ENCODE results near the gene IMMP2L. TPM values are rescaled to one million over a fixed set of nuclear protein-coding genes. Genes with fewer than 3 reads are reported as not detected.
"Not testable (repeated sequence)": the region's sequence is repeated elsewhere in the genome, so short reads cannot be mapped to it uniquely, and the experiment has no call there.

The IMMP2L gene
- total RNA-seq, 1 donor from 2014 or later: 32.0 TPM

DNA sequence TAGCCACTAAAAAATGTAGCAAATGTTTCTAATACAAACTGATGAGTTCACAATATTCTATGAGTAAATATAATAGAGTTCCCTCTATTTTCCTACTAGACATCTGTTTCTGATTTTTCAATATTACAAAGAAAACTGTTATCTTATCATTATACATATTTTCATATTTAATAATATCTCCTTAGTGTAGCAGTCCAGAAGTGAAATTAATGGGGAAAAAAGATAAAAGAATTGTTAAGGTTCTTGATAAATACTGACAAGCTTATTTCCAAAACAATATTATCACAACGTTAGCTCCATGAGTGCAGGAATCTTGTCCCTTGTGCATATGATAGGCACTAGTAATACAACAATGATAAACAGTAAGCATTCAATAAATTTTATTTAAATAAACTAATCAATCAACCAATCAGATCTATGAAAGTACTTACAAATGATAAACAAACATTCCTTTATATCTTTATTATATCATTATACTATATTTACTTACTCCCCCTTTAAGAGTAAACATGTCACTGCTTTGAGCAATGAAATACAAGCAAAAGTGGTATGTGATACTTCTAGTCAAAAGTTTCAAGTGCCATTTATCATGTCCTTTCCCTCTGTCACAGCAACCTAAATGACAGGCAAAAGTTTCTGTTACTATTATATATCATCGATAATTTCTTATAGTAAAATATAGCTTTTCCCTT is 103.1 kb downstream of the IMMP2L start:
- DNase-seq: no peak

DNA sequence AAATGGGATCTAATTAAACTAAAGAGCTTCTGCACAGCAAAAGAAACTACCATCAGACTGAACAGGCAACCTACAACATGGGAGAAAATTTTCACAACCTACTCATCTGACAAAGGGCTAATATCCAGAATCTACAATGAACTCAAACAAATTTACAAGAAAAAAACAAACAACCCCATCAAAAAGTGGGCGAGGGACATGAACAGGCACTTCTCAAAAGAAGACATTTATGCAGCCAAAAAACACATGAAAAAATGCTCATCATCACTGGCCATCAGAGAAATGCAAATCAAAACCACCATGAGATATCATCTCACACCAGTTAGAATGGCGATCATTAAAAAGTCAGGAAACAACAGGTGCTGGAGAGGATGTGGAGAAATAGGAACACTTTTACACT is 111.6 kb downstream of the IMMP2L start:
- DNase-seq: not testable (repeated sequence)

DNA sequence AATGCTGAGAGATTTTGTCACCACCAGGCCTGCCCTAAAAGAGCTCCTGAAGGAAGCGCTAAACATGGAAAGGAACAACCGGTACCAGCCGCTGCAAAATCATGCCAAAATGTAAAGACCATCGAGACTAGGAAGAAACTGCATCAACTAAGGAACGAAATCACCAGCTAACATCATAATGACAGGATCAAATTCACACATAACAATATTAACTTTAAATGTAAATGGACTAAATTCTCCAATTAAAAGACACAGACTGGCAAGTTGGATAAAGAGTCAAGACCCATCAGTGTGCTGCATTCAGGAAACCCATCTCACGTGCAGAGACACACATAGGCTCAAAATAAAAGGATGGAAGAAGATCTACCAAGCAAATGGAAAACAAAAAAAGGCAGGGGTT is 114.8 kb downstream of the IMMP2L start:
- DNase-seq: not testable (repeated sequence)

DNA sequence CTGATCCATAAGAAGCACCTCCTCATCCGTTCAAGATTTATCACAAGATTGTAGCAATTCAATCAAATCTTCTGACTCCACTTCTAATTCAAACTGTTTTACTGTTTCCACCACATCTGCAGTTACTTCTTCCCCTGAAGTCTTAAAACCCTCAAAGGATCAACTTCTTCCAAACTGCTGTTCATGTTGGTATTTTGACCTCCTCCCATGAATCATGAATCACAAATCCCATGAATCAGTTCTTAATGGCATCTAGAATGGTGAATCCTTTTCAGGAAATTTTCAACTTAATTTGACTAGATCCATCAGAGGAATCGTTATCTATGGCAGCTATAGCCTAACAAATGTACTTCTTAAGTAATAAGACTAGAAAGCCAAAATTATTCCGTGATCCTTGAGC is 122.3 kb downstream of the IMMP2L start:
- DNase-seq: no peak

DNA sequence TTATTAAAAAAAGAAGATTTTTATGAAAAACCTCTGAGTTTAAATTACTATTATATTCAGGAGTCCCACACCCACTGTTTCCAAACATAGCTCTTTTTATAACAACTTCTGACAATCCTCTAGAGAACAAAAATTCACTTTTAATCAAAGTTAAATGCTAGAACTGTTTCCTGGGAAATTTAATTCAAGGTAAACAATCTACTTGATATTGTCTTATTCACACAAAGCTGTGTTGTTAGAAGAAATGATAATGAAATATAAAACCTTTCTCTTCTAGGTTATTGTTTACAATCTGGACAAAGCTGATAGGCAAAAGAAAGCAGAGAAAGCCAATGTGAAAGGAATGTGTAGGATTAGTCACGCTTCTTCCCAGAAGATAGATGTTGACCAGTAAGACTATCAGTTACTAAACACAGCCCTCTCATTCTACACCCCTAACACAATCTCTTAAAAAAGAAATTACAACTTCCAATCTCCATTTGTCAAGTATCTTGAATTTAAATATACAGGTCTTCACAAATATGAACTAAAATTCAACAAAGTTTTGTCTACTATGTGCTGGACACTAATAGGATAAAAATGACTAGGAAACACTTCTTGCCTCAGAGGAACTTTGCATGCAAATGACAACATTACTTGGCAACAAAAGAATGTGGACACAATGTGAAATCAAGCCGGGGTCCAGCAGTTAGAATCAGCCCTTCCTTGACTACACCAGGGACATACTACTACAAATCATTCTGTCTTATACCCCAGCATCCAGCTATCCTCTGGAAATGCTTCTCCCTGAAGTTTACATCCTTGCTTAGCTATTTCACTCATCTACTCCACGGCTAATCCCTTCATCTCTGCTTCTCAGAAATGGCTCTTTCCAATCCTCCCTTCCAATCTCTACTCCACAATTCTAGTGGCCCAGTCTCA is 123.7 kb downstream of the IMMP2L start:
- DNase-seq: peak; percentile 16

DNA sequence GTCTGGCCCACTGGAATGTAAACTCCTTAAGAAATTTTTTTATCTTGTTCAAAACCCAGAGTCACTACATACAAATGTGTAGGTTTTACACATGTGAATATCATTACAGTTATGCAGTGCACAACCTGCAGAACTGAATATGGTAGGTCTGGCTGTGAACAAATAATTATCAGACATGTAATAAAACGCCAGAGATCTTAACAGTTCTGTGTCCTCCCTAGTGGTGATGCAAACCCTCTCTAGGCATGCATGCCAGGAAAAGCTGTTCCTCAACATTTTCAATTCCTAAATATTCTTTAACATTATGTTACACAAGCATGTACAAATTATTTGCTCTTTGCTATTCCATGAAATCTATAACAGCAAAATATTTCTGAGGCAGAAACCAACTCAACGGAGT is 124.6 kb downstream of the IMMP2L start:
- DNase-seq: no peak

DNA sequence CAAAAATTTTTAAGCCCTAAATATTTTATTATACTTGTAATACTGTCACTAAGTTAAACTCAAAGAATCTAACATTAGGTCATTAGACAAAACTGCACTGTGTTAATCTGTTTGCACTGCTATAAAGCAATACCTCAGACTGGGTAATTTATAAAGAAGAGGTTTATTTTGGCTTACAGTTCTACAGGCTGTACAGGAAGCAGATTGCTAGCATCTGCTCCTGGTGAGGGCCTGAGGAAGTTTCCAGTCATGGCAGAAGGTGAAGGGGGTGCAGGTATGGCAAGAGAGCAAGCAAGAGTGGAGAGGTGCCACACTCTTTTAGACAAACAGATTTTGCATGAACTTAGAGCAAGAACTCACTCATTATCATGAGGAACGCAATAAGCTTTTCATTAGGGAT is 125.7 kb downstream of the IMMP2L start:
- DNase-seq: no peak

DNA sequence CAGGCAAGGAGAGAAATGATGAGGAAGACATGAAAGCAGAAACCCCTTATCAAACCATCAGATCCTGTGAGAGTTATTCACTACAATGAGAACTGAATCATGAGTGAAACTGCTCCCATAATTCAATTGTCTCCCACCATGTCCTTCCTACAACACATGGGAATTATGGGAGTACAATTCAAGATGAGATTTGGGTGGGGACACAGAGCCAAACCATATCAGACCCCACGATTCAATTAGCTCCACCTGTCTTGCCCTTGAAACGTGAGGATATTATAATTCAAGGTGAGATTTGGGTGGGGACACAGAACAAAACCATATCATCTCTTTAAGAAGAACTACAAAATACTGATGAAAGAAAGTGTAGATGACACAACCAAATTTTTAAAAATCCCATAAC is 128.9 kb downstream of the IMMP2L start:
- no peak for DNase-seq

DNA sequence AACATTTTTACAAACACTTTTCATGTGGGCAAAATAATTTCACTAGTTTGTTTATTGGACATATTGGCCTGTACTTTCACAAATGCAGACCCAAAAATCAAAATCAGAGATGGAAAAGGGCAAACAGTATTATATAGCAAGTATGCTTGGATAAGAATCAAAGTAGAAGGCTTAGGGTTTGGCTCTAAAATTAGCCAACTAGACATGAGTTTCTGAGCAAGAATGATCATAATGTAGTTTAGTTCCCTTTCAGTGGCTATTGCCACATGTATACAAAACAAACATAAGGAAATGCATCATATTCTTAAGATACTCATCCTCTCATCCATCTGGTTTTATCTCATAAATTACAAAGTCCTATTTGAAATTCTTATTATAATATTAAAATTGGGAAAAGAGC is 132.5 kb downstream of the IMMP2L start:
- no peak for DNase-seq

DNA sequence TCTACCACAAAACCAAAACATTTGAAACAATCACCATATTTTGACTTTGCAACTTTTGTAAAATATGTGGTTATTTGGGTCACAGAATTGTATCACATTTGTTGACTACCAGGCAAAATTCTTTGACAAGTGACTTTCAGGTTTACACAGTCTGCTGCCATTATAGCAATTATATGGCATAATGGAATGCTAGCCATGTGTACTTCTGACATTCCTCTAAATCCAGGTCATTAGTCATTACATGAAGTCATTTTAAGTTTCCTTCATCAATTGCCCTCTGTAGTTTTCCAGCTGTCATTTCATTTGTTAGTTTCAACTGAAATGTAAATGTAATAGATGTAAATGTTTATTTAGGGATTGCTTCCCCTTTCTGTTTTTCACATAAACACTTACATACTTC is 137.5 kb downstream of the IMMP2L start:
- no peak for DNase-seq

DNA sequence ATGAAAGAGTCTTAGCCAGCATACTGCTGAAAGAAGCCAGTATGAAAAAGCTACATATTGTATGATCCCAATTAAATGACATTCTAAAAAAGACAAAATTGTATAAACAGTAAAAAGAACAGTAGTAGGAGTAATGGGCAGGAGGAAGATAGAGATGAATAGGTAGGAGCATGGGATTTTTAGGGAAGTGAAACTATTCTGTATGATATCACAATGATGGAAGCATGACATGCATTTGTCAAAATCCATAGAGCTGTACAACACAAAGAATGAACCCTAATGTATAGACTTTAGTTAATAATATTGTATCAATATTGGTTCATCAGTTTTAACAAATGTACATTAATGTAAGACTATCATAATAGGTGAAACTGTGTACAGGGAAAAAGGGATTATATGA is 147.9 kb downstream of the IMMP2L start:
- no peak for DNase-seq

DNA sequence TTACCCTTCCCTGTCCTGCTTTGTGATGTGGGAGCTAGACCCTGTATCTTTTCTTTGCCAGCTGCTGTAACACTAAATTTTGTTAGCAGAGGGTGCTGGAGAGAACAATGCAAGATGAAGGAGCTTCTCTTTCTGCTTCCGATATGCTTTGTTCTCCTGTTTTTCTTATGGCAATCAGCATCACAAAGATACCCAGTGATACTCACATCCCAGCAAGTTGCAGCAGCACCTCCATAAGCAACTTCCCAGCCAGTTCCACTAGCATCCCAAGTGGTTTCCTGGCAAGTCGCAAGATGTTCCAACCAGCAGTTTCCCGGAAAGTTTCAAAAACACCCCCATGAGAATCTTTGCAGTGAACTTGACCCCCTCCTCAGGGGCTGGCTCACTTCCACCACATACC is 148.6 kb downstream of the IMMP2L start:
- peak; percentile 14 for DNase-seq

DNA sequence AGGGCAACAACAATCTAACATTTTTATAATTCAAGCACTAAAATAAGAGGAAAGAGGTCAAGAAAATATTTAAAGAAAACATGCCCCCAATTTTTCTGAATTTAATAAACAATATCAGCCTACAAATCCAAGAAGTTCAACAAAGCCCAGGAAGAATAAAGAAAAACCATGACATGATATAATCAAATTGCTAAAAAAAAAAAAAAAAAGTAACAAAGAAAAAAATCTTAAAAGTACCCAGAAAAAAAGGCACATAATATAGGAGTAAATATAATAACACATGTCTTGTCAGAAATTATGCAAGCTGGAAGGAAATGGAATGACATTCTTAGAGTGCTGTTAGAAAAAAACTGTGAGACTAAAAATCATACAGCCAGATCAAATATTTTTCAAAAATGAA is 151.4 kb downstream of the IMMP2L start:
- DNase-seq: no peak

DNA sequence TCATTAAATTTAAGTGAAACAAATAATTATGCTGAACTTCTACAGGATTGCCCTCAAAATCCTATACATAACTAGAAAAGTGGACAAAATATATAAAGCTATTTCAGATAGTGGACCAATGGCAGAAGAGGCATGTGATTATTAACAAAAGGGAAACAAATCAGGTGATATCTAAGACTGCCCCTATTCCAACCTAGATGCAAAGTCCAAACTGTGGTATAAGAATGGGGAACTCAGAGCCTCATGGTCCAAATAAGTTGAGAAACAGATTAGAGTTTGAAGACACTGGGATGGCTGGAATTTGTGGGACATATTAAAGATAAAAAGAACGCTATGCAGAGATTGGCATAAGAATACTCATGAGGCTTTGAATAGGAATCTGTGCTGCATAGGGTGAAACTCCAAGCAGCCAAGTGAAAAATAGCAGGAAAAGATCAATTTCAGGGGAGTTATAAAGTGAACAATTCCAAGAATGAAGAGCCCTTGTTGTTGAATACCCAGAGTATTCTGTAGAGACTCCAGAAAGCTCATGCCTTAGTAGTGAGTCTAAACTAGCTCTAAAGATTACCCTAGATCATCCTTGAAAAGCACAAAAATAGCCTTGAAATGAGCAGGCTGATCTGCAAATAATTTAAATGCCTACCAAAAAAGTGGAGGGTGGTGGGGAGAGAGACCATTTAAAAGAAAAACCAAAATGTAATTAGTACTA is 152.4 kb downstream of the IMMP2L start:
- DNase-seq: no peak

DNA sequence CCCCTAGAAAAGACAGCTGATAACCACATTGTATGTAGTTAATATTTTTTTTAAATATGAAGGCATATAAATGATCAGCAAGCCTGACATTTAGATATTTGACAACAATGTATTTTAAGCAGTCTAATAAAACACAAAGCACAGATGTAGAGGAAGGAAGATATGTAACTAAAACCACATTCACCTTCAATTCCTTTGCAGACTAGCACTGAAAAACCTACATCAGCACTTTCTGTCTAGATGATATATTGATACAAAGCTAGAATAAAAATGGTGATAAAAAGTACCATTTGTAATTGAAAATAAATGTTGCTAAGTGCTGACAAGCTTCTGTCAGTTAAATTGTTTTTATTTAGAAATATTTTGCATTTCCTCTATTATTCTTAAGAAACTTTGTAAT is 153.6 kb downstream of the IMMP2L start:
- no peak for DNase-seq

DNA sequence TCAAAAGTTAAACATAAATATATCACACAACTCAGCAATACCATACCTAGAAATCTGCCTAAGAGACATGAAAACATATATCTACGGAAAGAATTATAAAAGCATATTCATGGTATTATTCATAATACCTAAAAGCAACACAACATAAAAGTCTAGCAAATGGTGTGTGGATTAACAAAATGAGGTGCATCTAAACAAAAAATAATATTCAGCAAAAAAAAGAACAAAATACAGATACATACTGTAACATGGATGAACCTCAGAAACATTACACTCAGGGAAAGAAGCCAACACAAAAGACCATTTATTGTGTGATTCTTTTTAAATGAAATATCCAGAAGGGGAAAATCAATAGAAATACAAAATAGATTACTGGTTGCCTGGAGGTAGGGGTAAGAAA is 155.0 kb downstream of the IMMP2L start:
- no peak for DNase-seq

DNA sequence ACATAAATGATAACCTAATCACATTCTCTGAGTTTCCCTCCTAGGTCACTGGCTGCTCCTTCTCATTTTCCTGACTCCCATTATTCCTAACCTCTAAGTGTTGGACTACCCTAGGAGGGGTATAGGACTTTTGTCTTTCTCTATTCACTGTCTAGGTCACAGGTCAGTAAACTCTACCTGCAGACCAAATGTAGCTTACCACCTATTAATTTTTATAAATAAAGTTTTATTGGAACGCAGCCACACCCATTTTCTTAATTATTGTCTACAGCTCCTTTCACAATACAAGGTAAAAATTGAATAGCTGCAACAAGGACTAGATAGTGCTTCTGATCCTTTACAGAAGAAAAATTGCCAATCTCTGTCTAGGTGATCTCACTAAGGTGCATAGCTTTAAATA is 156.7 kb downstream of the IMMP2L start:
- no peak for DNase-seq

DNA sequence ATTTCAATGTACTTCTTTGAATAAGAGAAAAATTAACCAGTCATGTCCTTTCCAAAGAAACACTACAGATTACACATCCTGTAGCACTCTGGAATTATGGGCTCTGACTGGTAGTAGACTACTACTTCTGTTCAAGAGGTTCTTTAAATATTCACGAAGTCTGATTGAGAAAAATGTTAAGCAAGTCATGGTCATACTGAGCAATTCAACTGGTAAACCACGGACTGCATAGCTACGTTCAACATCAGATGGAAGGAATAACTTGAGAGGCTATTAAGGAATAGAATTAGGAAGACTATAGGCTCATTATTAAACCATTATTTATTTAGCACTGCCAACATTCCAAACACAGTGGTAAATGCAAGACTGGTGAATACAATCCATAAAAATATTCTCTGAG is 160.8 kb downstream of the IMMP2L start:
- DNase-seq: no peak

DNA sequence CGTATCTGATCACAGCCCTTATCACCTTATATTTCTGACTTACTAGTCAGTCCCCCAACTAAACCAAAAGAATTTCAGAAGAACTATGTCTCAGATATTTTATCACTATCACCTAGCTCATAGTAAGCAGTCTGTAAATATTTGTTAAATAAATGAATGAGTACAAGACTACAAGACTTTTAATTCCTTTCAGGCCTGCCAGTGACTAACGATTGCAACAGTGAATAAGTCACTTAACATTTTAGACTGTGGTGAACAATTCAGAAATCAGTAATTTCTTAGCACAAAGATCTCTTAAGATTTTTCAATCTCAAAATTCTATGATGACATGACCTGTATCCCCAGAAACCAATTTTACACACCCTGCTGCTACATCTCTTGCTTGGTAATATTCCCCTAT is 162.2 kb downstream of the IMMP2L start:
- no peak for DNase-seq

DNA sequence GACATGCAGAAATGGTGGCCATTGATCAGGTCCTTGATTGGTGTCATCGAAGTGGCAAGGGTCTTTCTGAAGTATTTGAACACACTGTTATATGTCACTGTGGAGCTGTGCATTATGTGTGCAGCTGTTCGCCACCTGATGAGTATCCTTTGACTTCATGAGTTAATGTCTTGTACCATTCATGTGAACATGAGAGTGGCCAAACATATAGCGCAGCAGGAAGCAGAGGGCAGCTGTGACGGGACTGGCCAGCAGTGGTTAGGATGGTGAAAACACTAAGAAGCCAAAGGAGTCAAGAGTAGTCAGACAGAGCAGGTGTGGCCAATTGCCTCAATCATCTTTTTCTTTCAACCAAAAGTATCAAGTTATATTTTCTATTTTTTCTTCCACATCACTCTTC is 167.4 kb downstream of the IMMP2L start:
- DNase-seq: no peak

DNA sequence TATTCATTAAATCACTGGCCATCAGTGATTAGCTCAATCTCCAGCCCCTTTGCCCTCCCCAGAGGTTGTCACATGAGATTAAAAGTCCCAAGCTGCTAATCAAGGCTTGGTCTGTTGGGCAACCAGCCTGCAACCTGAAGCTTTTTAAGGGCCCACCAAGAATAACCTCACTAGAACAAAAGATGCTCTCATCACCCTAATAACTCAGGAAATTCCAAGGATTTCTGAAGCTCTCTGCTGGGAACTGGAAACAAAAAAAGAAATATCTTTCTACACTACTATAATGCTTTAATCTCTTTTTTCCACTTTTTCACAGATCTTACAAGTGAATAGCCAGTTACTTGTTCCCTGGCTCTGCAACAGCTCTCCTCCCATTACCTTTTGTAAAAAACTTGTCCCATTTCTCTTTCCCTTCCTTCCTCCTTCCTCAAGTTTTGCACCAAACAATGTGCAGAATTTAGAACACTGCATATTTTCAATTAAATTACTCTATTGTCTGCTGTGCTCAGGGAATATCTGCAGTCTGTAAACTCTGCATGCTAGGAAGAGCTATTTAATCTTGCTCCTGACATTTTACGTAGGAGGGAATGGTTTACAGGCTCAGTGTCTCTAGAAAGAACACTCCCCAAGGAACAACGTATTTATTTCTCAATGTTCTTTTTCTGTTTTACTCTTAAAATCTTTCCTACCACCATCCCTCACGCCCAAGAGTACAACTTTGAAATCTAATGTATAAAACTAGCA is 169.1 kb downstream of the IMMP2L start:
- DNase-seq: peak; percentile 53

DNA sequence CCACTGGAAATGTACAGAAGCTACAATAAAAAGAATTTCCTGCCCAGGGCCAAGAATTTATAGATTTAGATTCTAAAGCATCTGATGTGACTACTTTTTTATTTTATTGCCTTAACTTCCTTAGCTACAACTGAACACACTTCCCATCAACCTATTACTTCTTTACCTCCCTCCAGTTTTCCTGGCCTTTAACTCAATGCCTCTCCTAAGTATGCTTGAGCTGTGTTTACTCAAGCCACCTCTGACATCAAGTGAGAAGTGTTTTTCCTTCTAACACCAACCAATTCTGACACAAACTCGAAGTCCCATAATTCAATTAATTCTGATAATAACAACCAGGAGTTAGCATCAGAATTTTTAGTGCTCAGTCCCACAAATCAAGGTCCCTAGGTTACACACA is 170.0 kb downstream of the IMMP2L start:
- no peak for DNase-seq
